HS-5 (cell line): ENCODE results near the gene PAX1.

ENCODE experiments used
- DNase-seq: peaks from one replicate; pipeline ENCODE4 v3.0.0-alpha.2; 2012; ENCODE audit warnings: low read depth

Gene PAX1

DNA sequence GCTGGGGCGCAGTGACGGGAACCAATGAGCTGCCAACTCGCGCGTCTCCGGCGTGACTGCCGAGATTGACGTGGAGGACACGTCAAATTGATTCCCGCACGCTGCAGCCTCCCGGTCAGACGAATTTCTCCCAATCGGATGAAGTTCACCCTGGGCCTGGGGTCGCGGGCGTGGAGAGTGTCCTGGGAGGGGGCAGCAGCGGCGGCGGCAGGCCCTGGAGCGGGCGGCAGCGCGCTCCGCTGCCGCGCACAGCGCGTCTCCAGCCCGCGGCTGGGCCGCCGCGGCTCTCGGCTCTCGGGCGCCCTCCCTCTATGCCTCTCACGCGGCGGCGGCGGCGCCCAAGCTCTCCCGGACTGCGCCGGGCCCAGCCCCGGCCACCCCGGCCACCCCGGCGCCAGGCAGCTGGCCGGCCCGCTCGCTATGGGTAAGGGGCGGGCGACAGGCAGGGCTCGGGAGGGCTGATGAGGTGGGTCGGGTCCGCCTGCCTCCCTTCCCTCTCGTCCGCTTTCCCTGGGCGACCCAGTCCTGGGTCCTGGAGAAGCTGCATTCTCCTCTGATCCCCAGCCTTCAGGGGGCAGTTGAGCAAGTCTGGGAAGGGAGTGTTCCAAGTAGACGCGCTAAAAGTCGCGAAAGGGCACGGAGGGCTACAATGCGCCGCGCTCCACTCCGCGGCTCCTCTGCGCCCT, at the start of gene PAX1:
Gene PAX1 (plus strand): TSS at position 90 of the 686 bp plus-strand sequence. CDS start 49 bp downstream, at position 139.
- no peak for DNase-seq

DNA sequence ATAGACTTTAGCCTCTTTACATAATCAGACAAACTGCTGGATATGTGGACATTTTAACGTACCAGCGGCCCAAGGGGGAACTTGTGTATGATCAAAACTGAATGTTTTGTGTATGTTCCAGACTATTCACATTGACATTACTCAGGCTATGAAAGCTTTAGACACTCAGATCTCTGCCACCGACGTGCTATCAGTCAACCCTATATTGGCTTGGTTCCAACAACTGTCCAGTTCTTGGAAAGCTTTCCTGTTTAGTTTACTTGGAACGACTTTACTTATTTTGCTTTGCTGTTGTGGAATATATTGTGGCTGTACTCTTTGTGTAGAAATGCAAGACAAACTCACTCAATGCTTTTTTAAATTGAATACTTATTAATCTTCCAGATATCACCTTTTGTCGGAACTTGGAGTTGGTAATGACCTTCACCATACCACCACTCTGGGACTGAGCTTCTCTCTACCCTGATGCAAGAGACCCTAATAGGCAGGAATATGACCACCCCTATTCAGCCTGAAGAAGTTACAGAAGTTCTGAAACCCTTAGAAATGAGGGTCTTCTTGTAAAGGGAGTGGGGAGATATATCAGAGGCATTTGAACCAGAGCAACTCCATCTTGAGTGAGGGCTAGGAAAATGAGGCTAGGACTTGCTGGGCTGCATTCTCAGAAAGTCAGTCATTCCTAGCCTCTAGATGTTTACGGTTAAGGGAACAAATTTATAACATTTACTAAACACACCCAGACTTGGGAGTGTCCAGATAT, 49.0 kb upstream of the PAX1 start:
- DNase-seq = no peak

DNA sequence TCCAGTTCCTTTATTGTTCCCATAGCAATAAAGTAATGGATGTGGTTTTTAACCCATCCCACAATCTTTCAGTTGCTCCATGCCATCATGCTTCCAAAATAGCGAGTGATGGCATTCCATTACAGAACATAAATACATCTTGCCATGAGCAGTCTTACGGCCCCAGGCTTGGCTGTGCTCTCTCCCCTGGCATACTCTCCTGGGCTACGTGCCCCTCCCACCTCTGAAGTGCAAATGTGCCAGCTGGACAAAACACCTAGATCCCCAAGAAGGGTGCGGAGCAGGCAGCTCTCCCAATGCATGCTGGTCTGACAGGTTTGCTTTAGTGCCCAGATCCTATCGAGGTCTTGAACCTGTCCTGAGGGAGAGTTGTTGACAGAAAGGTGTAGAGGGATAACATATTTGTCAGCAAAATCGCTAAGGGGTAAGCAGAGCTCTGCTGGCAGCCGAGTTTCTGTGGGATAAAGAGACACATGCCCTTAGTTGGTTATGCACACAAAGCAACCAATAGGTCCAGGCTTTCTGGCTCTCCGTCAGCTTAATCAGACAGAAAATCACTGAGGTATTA, 43.9 kb upstream of the PAX1 start:
- DNase-seq = no peak

DNA sequence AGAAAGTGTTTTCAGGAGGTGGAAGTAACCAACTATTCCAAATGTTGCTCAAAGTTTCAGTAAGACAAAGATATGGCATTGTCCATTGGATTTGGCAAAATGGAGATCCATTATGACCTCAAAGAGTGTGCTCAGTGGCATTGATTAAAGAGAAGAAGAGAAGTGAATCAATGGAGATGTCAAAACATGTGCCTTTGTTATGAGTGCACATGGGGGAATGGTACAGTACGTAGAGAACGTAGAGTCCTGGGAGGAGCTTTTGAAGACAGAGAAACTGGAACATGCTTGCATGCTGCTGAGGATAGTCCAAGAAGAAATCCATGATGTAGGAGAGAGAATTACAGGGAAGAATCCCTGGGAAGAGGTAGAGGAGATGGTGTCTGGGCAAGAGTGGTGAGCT, 42.0 kb upstream of the PAX1 start:
- DNase-seq = no peak

- no peak for DNase-seq
These were observed 39.6 kb upstream of the PAX1 start for GRCh38 chr20:21665687-21666446.

- DNase-seq = no peak
These were observed 35.3 kb upstream of the PAX1 start for GRCh38 chr20:21670126-21670525.

DNA sequence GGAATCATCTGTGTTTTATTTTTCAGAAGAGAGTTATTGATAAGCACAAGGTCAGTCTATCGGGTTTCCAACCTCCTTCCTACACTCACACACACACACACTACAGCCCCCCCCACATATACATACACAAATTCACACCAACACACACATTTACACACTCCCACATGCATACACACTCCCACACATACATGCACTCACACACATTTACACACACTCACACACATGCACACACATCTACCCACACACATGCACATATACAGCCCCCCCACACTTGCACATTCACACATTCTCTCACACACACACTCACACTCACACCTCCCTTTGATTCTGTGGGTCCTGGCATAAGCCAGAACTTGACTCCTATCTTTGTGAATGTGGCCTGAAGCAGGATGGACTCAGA, 34.5 kb upstream of the PAX1 start:
- DNase-seq = no peak

GRCh38 chr20:21677261-21677660, 28.2 kb upstream of the PAX1 start:
- no peak for DNase-seq

DNA sequence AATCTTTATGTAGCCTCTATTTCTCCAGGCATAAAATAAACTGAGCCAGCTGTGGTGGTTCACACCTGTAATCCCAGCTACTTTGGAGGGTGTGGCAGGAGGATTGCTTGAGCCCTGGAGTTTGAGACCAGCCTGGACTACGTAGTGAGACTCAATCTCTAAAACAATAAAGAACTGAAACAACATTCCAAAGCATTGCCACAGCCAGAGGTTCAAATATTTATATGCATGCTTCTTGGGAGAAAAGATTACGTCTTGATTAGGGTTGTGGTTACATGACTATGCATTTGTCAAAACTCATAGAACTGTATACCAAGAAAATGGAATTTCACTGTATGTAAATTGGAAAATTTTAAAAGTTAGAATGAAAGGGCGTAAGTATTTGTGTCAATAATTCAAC, 27.7 kb upstream of the PAX1 start:
- DNase-seq = no peak

DNA sequence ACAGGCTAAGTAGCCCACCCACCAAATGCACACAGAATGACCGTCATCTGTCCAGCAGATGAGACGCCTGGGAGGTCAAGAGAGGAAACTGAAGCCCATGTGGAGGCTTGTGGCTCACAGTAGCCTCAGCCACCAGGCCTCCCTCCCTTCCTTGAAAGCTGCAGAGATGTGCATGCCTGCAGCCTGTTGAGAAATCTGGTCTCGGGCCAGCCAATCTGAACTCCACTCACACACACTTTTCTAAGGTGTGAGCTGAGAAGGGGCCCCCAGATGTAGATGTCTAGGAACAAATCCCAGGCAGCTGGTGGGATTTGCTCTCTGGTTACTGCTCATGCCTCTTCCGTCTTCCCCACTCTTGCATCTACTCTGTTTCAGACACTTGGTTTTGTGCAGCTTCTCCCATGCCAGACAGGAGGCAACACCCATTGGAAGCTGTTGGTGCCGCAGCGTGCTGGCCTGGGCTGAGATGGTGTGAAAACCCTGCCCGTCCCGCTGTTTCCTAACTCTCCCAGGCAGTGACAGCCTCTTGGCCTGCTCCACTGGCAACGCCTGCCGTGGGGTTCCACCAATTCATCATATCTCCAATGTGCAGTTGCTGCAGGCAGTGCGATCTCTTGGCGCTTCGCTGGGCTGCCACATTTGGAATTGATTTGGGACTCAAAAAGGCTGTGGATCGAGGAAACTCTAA, 24.1 kb upstream of the PAX1 start:
- no peak for DNase-seq

- DNase-seq = no peak
These were observed 23.5 kb upstream of the PAX1 start for GRCh38 chr20:21681922-21682318.

DNA sequence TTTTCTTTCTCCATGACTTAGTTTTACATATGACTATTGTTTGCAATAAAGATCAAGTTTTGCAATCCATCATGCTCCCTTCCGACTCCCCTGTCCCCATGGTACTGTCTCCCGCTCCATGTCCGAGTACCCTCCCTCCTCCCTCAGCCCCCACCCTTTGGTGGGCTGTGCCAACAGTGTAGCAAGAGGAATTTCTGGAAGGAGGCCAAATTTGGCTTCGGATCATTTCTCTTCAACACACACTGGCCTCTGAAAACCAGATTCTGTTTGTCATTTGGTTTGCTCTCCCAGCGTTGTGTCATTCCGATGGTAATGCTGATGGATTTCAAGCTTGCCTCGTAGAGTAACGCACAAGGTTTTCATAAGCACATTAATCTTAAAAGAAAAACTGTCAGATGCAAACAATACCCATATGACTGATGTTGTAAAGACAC, 22.9 kb upstream of the PAX1 start:
- no peak for DNase-seq

DNA sequence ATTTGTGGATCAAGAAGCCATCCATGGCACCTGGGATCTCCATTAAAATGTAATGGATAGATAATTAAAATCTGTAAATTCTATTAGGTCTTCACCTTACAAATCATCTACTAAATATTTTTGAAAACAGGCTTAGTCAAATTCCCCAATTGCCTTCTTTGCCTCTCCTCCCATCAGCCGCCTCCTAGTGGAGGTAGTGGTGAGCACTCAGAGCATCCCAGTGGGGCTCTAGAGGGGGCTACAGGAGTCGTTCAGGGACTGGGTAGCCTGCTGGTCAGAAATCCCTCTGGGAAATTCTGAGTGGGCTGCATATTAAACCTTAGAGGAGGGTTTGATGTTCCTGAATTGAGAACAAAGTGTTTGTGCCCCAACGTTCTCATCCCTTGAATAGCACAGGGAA, 20.8 kb upstream of the PAX1 start:
- DNase-seq = no peak

DNA sequence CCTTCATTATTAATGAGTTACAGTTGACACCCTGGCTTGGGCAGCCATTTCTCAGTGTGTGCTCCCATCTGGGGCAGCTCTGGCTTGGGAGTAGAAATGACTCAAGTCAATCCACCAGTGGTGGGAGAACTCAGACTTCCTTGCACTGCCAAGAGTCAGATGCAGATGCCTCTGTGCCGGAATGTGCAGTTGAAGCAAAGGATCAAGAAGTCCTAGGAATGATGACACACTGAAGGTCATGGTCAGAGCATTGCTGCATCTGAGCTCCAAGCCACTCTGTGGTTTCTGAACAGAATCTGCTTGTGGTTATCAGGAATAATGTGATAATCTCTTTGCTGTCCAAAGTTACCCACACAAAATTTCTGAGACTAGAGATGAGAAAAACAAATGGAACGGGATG, 19.5 kb upstream of the PAX1 start:
- DNase-seq = no peak

DNA sequence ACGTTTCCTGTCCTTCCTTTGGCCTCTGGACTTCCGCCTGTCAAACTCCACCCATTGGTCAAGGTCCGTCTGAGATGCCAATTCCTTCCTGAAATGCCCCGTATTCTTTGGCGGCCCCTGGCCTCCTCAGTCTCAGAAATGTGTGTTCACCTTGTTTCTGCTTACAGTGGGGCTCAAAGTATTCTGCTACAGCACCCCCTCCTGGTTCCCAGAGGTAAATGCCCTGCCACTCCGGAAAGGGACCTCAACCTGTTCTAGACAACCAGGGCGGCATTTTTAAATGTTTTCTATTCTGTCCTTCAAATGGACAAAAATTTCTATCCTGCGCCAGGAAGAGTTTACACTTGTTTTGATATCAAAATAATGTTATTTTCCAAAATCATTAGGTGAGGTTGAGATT, 12.1 kb upstream of the PAX1 start:
- no peak for DNase-seq

DNA sequence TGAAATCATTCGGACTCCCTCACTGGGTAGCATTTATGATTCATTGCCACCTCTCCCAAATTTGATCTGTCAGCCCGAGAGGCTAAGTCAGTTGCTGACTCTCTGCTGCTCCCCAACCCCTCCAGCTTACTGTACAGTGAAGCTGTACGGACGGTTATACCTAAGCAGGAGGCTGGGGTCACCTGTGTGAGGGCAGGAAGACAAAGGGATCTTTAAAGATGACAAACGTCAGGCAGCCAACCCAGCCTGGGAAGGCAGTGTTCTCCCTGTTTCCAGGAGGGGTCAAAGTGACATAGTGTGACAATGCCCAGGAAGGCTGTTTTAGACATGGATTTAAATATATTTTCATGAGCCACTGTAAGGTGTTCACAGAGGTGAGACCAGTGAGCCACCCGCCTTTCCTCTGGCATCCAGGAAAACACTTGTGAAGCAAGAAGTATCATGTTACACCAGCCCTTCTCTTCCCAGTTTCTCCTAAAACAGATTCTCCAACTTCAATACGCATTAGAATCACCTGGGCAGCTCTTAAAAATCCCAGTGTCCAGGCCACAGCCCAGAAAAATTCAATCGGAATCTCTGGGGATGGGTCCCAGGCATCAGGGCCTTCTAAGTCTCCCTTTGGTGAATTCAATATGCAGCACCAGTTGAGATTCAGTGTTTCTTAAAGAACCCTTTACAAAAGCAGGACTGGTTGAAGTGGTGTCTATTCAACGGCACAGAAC, 6.8 kb upstream of the PAX1 start:
- DNase-seq = no peak

GRCh38 chr20:21699216-21699508, 6.3 kb upstream of the PAX1 start:
- DNase-seq = no peak

DNA sequence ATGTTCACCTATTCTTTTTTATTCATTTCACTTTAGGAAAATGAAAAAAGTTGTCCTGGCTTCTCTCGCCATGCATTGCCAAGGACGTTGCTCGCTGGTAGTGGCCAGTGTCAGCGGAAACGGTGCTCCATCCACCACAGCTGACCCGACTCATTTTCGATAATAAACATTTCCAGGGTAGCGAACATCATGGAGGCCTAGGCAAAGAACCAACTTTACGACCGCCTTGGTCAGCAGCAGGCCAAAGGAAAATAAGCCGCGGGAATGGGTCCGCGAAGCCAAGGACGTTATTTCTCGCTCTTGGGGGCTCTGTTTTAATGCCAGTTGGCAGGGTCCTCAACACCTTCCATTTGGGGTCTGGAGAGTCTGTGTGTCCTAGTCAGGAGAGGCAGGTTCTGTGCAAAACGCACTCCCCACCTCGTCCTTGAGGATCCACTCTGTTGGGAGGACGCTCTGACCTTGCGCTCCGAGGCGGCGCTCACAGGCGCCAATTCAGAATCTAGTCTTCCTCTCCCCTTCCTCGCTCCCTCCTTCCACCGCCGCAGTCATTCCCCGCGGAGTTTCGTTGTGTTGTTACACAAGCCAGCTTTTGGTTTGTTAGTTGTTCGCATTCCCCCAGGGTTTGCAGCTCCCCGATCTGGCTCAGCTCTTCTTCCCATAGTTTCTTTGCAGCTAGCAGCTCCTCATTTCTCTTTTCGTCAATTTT, 4.1 kb upstream of the PAX1 start:
- DNase-seq = no peak

GRCh38 chr20:21702016-21702415, 3.4 kb upstream of the PAX1 start:
- no peak for DNase-seq

- no peak for DNase-seq
These were observed 2.7 kb upstream of the PAX1 start for GRCh38 chr20:21702553-21703470.
